ENCODE data around the gene NBEA.

The NBEA gene

GRCh38 chr13:35712907-35713761, 771.1 kb downstream of the NBEA start:
- DNase-seq (ENCODE audit: low read depth): no peak

GRCh38 chr13:35714121-35714520, 772.1 kb downstream of the NBEA start:
- no peak for DNase-seq (ENCODE audit: low read depth)

GRCh38 chr13:35714588-35715377, 772.7 kb downstream of the NBEA start:
- no peak for DNase-seq (ENCODE audit: low read depth)

- no peak for DNase-seq (ENCODE audit: low read depth)
These were observed 774.1 kb downstream of the NBEA start for GRCh38 chr13:35716186-35716585.

- no peak for DNase-seq (ENCODE audit: low read depth)
These were observed 774.7 kb downstream of the NBEA start for GRCh38 chr13:35716729-35717128.

- no peak for DNase-seq (ENCODE audit: low read depth)
These were observed 776.0 kb downstream of the NBEA start for GRCh38 chr13:35718084-35718483.

GRCh38 chr13:35720290-35720689, 778.2 kb downstream of the NBEA start:
- DNase-seq (ENCODE audit: low read depth): no peak

GRCh38 chr13:35720690-35721554, 778.9 kb downstream of the NBEA start:
- DNase-seq (ENCODE audit: low read depth): peak; percentile 19
